Measurements from ENCODE around the gene WAS.

The WAS gene

GRCh38 chrX:48694776-48695533, 11.4 kb downstream of the WAS start:
- Histone ChIP-seq H2AFZ (ENCODE audit: low read depth, low read length) (no peak overlapping the region), H3K9me3 (ENCODE audit: low read length) (no peaks in the 10 kb centered on the region), H3K4me3 (ENCODE audit: low read length) (peak overlapping the region; percentile 60), H3K36me3 (ENCODE audit: insufficient read depth, low read length) (peaks cover 6% of the 10 kb centered on the region), H3K27me3 (ENCODE audit: insufficient read depth, low read length) (no peaks in the 10 kb centered on the region), H3K4me1 (ENCODE audit: insufficient read depth, low read length) (peaks cover 12% of the 10 kb centered on the region)

DNA sequence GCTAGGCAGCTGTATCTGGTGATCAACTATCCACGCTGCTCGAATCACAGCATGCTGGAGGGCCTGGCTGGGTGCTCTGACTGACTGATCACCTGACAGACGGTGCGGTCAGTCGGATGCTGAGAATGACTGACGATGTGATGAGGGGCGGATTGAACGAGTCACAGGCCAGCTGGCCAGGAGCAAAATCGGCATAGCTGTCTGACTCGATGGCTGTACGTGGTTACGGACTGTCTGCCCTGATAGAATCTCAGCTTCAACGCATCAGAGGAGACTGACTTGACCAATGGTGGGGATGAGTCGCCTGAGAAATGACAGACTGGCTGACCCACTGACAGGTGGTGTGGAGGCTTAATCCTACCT, 11.9 kb downstream of the WAS start:
- peak overlapping the region; percentile 60 for H3K4me3 ChIP-seq (ENCODE audit: low read length)

GRCh38 chrX:48695925-48696300, 12.3 kb downstream of the WAS start:
- peaks cover 13% of the 10 kb centered on the region for H3K36me3 ChIP-seq (ENCODE audit: insufficient read depth, low read length)
- no peak overlapping the region for H2AFZ ChIP-seq (ENCODE audit: low read depth, low read length)
- peaks cover 12% of the 10 kb centered on the region for H3K4me1 ChIP-seq (ENCODE audit: insufficient read depth, low read length)
- no peaks in the 10 kb centered on the region for H3K9me3 ChIP-seq (ENCODE audit: low read length)
- H3K27me3 ChIP-seq (ENCODE audit: insufficient read depth, low read length): no peaks in the 10 kb centered on the region
- peak overlapping the region; percentile 60 for H3K4me3 ChIP-seq (ENCODE audit: low read length)

More for the DNA sequence above, 11.9 kb downstream of the WAS start:
- Histone ChIP-seq H3K36me3 (ENCODE audit: insufficient read depth, low read length) (peaks cover 10% of the 10 kb centered on the region), H2AFZ (ENCODE audit: low read depth, low read length) (no peak overlapping the region), H3K27me3 (ENCODE audit: insufficient read depth, low read length) (no peaks in the 10 kb centered on the region), H3K9me3 (ENCODE audit: low read length) (no peaks in the 10 kb centered on the region), H3K4me1 (ENCODE audit: insufficient read depth, low read length) (peaks cover 12% of the 10 kb centered on the region)

- no peaks in the 10 kb centered on the region for H3K27me3 ChIP-seq (ENCODE audit: insufficient read depth, low read length)
Observed at GRCh38 chrX:48696301-48696908, 12.8 kb downstream of the WAS start, which contains the start of gene SUV39H1. Gene SUV39H1, plus strand, starts transcription at chrX:48696734. Its CDS starts 51 bp downstream, at chrX:48696785.

DNA sequence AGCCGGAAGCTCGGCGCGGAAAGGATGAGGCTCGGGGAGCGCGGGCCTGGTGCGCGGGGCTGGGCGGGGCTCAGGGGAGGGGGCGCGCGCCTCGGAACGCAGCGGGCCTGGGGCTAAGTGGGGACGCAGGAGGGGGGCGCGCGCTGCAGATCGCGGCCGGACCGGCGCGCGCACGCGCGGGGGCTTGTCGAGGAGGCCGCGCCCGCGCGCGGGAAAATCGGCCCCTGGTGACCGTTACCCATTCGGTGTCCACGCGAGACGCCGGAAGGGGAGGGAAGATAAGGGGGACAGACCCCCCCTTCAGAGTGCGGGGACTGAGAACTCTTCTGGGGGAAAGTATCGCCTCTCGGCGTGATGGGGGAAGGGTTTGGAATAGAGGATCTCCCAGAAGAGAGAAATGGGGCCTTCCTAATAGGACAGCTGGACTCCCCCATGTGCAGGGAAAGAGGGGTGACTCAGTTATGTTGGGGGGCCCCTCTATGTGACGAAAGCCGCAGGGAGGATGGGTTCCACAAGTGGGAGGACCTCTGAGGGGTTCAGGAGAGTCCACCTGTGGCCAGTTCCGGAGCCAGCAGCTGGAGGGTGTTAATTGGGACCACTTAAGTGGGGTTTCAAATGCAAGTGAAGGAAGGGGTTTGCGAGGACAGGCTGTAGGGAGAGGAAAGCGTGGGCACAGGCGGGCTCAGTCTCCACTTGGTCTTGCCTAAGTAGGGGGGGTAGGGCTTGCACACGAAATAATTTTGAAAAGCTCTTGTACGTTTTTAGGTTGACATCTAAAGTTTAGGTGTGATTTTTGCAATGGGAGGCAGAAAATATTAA, 13.5 kb downstream of the WAS start:
- Histone ChIP-seq H3K9me3 (ENCODE audit: low read length) (no peaks in the 10 kb centered on the region), H3K4me1 (ENCODE audit: insufficient read depth, low read length) (peaks cover 12% of the 10 kb centered on the region), H3K27me3 (ENCODE audit: insufficient read depth, low read length) (no peaks in the 10 kb centered on the region), H3K4me3 (ENCODE audit: low read length) (peak overlapping the region; percentile 60), H2AFZ (ENCODE audit: low read depth, low read length) (no peak overlapping the region), H3K36me3 (ENCODE audit: insufficient read depth, low read length) (peaks cover 23% of the 10 kb centered on the region)

More at GRCh38 chrX:48696301-48696908, 12.8 kb downstream of the WAS start, which contains the start of gene SUV39H1:
- Histone ChIP-seq H3K9me3 (ENCODE audit: low read length) (no peaks in the 10 kb centered on the region), H3K4me1 (ENCODE audit: insufficient read depth, low read length) (peaks cover 12% of the 10 kb centered on the region), H3K4me3 (ENCODE audit: low read length) (peak within 1 kb of the TSS; percentile 60), H2AFZ (ENCODE audit: low read depth, low read length) (no peak within 1 kb of the TSS), H3K36me3 (ENCODE audit: insufficient read depth, low read length) (peaks cover 17% of the 10 kb centered on the region)

DNA sequence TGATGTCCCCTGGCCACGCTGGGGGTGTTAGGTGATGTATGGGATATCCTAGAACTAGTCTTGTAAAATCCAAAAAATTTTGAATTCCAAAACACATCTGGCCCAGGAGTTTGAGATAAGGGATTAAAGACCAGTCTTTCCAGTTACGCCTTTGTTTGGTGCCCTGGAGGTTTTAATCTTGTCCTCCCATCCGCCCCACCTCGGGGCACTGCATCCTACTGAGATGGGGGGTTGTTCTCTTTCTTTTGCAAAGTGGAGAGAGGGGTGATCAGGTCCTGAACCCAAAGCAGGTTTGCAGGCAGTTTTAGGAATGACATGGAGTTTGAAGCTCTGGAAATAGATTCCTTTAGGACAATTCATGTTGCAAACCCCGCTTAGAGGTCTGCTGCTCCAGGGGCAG, 14.7 kb downstream of the WAS start:
- Histone ChIP-seq H3K27me3 (ENCODE audit: insufficient read depth, low read length) (no peaks in the 10 kb centered on the region), H3K9me3 (ENCODE audit: low read length) (no peaks in the 10 kb centered on the region), H3K4me1 (ENCODE audit: insufficient read depth, low read length) (peaks cover 12% of the 10 kb centered on the region), H3K4me3 (ENCODE audit: low read length) (no peak overlapping the region), H3K36me3 (ENCODE audit: insufficient read depth, low read length) (peaks cover 31% of the 10 kb centered on the region), H2AFZ (ENCODE audit: low read depth, low read length) (no peak overlapping the region)

DNA sequence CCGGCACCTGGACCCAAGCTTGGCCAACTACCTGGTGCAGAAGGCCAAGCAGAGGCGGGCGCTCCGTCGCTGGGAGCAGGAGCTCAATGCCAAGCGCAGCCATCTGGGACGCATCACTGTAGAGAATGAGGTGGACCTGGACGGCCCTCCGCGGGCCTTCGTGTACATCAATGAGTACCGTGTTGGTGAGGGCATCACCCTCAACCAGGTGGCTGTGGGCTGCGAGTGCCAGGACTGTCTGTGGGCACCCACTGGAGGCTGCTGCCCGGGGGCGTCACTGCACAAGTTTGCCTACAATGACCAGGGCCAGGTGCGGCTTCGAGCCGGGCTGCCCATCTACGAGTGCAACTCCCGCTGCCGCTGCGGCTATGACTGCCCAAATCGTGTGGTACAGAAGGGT, 16.6 kb downstream of the WAS start:
- Histone ChIP-seq H3K27me3 (ENCODE audit: insufficient read depth, low read length) (no peaks in the 10 kb centered on the region), H3K4me1 (ENCODE audit: insufficient read depth, low read length) (peaks cover 2% of the 10 kb centered on the region), H2AFZ (ENCODE audit: low read depth, low read length) (no peak overlapping the region), H3K36me3 (ENCODE audit: insufficient read depth, low read length) (peaks cover 35% of the 10 kb centered on the region), H3K9me3 (ENCODE audit: low read length) (no peaks in the 10 kb centered on the region), H3K4me3 (ENCODE audit: low read length) (no peak overlapping the region)

GRCh38 chrX:48700951-48701653, 17.5 kb downstream of the WAS start:
- Histone ChIP-seq H3K4me3 (ENCODE audit: low read length) (no peak overlapping the region), H3K4me1 (ENCODE audit: insufficient read depth, low read length) (no peaks in the 10 kb centered on the region), H3K9me3 (ENCODE audit: low read length) (no peaks in the 10 kb centered on the region), H2AFZ (ENCODE audit: low read depth, low read length) (no peak overlapping the region), H3K36me3 (ENCODE audit: insufficient read depth, low read length) (peaks cover 35% of the 10 kb centered on the region), H3K27me3 (ENCODE audit: insufficient read depth, low read length) (no peaks in the 10 kb centered on the region)

- no peaks in the 10 kb centered on the region for H3K9me3 ChIP-seq (ENCODE audit: low read length)
- H3K4me3 ChIP-seq (ENCODE audit: low read length): no peak overlapping the region
- H3K27me3 ChIP-seq (ENCODE audit: insufficient read depth, low read length): no peaks in the 10 kb centered on the region
- H2AFZ ChIP-seq (ENCODE audit: low read depth, low read length): no peak overlapping the region
- peaks cover 35% of the 10 kb centered on the region for H3K36me3 ChIP-seq (ENCODE audit: insufficient read depth, low read length)
- no peaks in the 10 kb centered on the region for H3K4me1 ChIP-seq (ENCODE audit: insufficient read depth, low read length)
Observed at GRCh38 chrX:48702032-48702431, 18.4 kb downstream of the WAS start.

GRCh38 chrX:48702716-48703115, 19.1 kb downstream of the WAS start:
- no peak overlapping the region for H3K4me3 ChIP-seq (ENCODE audit: low read length)
- H3K36me3 ChIP-seq (ENCODE audit: insufficient read depth, low read length): peaks cover 39% of the 10 kb centered on the region
- H3K9me3 ChIP-seq (ENCODE audit: low read length): no peaks in the 10 kb centered on the region
- no peak overlapping the region for H2AFZ ChIP-seq (ENCODE audit: low read depth, low read length)
- no peaks in the 10 kb centered on the region for H3K4me1 ChIP-seq (ENCODE audit: insufficient read depth, low read length)
- H3K27me3 ChIP-seq (ENCODE audit: insufficient read depth, low read length): no peaks in the 10 kb centered on the region

DNA sequence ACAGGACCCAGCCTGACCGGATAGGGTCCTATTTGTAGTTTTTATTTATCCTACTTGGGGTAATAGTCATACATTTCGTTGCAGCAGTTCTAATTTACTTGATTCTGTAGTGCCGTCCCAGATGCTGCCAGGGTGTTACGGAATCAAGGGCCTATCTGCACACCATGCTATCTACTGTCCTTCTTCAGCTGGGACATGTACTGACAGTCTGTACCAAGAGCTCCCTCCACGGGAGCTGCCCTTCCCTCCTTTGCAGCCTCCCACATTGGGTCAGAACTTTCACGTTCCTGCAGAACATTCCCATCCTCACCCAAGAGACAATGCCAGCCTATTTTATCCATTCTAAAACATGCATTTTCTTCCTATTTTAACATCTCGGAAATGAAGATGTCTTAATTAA, 19.6 kb downstream of the WAS start:
- H3K9me3 ChIP-seq (ENCODE audit: low read length): no peaks in the 10 kb centered on the region
- no peak overlapping the region for H3K4me3 ChIP-seq (ENCODE audit: low read length)
- H3K36me3 ChIP-seq (ENCODE audit: insufficient read depth, low read length): peaks cover 39% of the 10 kb centered on the region
- H3K4me1 ChIP-seq (ENCODE audit: insufficient read depth, low read length): no peaks in the 10 kb centered on the region
- H2AFZ ChIP-seq (ENCODE audit: low read depth, low read length): no peak overlapping the region
- no peaks in the 10 kb centered on the region for H3K27me3 ChIP-seq (ENCODE audit: insufficient read depth, low read length)

GRCh38 chrX:48703642-48704481, 20.3 kb downstream of the WAS start:
- no peak overlapping the region for H3K4me3 ChIP-seq (ENCODE audit: low read length)
- H3K27me3 ChIP-seq (ENCODE audit: insufficient read depth, low read length): no peaks in the 10 kb centered on the region
- no peaks in the 10 kb centered on the region for H3K4me1 ChIP-seq (ENCODE audit: insufficient read depth, low read length)
- peaks cover 39% of the 10 kb centered on the region for H3K36me3 ChIP-seq (ENCODE audit: insufficient read depth, low read length)
- no peaks in the 10 kb centered on the region for H3K9me3 ChIP-seq (ENCODE audit: low read length)
- no peak overlapping the region for H2AFZ ChIP-seq (ENCODE audit: low read depth, low read length)

Measured in neuron (in vitro differentiated cells).